Mesenteric fat pad (tissue), 1 donor: ENCODE results near the gene C19orf33. TPM values are rescaled to one million over a fixed set of nuclear protein-coding genes. Genes with fewer than 3 reads are reported as not detected.
"Not testable (repeated sequence)": the region's sequence is repeated elsewhere in the genome, so short reads cannot be mapped to it uniquely, and the experiment has no call there.

ENCODE experiments used
- DNase-seq: peaks from one replicate; pipeline ENCODE4 v3.0.0-alpha.2; 2020; ENCODE audit warnings: low spot score
- long read RNA-seq: library from polyadenylated mRNA; unstranded; transcript quantifications from one replicate; pipeline ENCODE4 v2.0.0, GENCODE V29; 2020
- total RNA-seq: library from RNA; stranded (reverse); fragmentation: NEBNext Ultra II Directional; extraction: Animal tissue kit (Norgen Biotek cat#: 25700); gene quantifications from one replicate; pipeline ENCODE4 v1.2.1, GENCODE V29; 2021
- donor health status: DM: yes; HTN: yes; CAD: no.

C19orf33 gene
- 2.2 TPM for total RNA-seq
- long read RNA-seq: 0 reads

DNA sequence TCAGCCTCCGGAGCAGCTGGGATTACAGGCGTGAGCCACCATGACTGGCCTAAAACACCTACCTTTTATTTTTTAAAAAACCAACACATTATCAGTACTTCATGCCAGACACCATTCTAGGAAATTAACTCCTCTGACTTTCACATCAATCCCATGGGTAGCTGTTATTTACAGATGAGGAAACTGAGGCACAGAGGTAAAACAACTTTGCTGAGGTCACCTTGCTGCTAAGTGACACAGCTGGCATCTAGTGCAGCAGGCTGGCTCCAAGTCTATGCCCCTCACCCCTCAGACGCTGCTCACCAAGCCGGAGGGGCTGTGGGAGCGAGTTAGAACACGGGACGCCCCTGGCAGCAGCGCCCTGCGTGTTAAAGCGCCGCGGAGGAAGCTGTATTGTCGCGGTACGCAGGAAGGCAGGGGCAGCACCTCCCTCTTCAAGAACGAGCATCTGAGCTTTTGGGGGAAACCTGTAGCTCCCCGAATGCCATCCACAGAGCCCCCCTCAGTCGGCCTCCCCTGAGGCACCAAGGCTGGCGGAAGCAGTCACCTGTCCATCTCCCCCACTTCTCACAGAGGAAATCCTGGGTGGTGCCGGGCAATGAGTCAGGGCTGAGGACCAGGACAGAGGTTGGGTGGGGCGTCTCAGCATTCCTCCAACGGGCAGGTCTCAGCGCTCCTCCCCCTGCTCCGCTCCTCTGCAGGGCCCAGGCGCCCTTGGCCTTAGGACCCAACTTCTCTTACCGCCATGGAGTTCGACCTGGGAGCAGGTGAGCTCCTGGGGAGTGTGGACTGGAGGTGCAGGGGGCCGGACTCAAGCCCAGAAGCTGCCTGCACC, at the start of gene C19orf33:
C19orf33 (plus strand) TSS at position 735 of the 835 bp plus-strand sequence; CDS start at position 746, 11 bp downstream.
- DNase-seq: no peak

DNA sequence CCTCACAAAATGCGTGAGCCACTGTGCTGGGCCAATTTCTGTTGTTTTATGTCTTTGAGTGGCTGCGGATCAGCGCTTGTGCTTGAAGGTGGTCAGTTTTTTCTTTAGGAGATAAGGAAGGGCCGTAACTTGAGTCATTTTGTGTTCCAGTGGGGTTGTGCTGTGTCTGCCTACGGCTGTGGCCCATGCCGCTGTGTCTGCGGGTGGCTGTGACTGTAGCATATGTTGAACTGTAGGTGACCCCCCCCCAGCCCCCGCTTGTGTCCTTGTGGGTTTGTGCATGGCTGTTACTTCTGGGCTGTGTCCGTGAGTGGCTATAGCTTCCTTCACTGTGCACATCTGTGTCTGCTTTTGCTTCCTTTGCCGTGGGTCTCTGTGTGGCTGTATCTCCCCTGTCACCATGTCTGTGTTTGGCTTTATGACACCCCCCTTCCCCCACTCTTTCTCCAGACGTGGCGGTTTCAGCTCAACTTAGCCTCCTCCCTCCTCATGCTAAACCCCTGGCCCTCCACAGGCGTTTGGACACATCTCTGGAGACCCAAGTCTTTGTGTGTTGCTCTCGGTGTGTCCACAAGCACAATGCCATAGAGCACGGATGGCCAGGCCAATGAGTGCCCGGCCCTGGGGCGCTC, 48.6 kb upstream of the C19orf33 start:
- DNase-seq: no peak

DNA sequence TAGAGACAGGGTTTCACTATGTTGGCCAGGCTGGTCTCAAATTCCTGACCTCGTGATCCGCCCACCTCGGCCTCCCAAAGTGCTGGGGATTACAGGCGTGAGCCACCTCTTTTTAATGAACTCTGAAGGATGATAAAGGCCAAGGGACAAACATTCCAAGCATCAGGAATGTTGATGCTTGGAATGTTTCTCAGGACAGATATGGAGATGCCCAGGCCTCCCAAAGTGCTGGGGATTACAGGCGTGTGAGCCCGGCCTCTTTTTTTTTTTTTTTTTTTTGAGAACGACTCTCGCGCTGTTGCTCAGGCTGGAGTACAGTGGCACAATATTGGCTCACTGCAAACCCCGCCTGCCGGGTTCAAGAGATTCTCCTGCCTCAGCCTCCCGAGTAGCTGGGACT, 42.1 kb upstream of the C19orf33 start:
- not testable (repeated sequence) for DNase-seq

DNA sequence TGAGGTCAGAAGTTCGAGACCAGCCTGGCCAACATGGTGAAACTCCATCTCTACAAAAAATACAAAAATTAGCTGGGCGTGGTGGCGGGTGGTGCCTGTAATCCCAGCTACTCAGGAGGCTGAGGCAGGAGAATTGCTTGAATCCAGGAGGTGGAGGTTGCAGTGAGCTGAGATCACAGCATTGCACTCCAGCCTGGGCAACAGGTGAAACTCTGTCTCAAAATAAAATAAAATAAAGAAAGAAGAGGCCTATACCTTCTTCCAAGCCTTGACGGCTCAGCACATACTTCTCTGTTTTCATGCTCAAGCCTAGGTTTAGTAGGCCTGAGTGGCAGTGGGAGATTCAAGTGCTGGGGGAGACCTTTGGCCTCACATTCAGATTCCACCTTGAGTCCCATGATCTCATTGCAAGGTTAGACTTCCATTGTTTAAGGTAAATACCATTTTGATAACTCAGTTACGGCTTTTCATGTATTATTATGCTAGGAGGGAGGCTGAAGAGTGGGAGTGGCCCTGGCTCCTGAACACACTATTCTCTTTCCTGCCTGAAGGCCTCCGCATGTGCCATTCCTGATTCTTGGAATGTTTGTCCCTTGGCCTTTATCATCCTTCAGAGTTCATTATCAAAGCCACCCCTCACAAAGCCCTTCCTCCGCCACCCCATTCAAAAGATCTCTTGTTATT, 41.3 kb upstream of the C19orf33 start:
- no peak for DNase-seq

DNA sequence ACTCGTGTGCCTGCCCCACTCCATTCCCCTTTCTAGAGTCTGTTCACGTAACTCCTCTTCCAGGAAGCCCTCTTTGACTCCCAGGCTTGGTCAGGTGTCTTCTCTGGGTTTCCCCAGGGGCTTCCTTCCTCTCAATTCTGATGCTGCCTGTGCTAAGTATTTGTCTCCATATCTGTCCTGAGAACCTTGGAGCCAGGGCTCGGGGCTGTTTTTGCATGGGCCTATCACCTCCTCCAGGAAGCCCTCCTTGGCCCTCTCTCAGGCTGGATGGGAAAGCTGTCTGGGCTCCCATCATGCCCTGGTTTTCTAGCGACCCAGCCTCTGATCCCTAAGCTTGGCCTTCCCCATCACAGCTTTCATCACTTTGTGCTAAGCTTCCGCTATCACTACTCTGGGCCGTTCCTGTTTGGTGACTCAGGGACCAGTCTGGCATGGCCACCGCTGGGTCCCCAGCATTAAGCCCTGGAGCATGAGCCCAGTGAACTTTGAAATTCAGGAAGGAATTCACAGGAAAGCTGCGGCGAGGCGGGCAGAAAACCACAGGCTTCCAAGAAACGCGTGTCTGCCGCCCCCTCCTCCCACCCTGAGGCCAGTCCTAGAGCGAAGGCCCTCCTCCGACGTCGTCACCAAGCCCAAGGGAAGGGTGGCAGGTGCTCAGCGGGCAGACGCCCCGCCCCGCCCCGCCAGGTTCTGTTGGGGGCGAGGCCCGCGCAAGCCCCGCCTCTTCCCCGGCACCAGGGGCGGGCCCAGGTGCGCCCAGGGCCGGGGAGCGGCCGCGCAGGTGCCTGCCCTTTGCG, 40.2 kb upstream of the C19orf33 start:
- no peak for DNase-seq

DNA sequence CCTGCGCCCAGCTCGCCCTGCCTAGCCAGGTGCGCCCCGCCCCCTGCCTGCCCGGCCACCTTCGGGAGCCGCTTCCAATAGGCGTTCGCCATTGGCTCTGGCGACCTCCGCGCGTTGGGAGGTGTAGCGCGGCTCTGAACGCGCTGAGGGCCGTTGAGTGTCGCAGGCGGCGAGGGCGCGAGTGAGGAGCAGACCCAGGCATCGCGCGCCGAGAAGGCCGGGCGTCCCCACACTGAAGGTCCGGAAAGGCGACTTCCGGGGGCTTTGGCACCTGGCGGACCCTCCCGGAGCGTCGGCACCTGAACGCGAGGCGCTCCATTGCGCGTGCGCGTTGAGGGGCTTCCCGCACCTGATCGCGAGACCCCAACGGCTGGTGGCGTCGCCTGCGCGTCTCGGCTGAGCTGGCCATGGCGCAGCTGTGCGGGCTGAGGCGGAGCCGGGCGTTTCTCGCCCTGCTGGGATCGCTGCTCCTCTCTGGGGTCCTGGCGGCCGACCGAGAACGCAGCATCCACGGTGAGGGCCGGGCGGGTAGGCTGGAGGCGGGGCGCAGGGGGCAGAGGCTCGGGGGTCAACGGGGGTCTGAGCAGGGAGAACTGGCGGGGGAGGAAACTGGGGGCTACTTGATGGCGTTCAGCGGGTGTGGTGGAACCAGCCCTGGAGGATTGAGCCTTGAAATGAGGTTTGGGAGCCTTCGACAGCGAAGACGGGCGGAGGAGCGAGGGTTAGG, 39.4 kb upstream of the C19orf33 start, which contains the start of gene SPINT2:
SPINT2 (plus strand) TSS at position 88 of the 727 bp plus-strand sequence; CDS start at position 408, 320 bp downstream.
- no peak for DNase-seq

DNA sequence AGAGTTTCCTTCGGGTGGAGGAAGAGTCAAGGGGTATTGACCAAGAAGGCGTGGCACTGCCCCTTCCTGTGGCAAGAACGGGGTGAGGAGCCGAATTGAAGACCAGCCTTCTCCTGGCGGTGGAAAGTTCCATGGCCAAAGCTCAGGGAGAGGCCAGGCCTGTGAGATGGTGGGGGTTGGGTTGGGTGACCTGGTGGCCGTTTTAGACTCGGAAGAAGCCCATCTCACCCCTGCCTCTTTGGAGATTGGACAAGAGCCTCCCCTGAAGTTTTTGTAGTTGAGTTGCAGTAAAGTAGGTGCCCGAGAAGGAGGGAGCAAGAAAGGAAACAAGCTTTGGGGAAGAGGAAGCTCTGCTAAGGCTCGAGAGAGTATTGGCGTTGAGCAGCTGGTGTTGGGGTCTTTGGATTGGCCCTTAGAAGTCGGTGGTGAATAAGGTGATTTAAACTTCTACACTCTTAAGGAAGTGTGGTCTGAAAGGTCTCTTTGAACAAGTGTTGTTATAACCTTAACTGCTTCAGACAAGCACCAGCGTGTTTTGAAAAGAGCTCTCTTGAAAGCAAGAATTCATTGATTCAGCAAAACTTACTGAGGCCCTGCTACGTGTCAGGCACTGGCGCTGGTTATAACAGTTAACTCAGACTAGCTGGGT, 38.7 kb upstream of the C19orf33 start:
- DNase-seq: no peak

DNA sequence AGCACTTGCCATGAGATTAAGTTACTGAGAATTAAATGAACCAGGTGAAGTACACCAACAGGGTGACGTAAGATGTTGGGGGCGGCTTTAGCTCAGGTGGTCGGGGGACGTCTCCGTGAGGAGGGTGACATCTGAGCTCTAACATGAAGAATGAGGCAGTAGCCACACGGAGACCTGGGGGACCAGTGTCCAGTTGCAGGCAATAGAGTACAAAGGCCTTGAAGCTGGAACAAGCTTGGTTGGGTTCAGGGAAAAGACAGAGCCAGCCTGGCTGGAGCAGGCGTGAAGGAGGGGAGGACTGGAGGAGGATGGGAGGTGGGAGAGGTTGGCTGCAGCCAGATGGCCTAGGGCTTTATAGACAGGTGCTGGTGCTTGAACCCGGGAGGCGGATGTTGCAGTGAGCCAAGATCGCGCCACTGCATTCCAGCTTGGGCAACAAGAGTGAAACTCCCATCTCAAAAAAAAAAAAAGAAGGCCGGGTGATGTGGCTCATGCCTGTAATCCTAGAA, 38.1 kb upstream of the C19orf33 start:
- DNase-seq: no peak

DNA sequence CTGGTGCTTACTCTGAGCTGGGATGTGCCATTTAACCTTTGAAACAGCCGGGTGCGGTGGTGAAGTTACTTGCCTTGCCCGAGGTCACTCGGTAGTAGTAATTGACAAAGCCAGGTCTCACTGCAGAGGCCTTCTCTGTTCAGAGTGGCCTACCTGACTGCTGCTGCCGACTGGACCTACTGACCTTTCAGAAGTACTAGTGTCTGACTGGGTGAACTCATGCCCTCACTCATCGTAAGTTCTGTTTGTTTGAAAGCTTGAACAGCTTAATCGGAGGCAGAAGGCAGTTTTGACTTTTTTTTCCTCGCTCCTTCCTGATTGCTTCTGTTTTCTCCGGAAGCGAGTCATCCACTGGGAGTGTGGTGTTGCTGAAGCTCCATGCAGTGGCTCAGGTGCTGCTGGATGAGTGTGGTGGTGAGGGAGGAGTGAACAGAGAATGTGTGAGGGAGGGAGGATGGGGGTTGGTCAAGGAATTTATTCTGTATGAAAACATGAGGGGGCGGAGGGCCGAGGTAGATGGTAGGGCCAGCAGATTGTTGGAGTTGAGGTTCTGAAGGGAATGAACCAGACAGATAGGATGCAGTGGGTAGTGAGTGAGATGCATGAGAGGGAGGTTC, 37.0 kb upstream of the C19orf33 start:
- no peak for DNase-seq

DNA sequence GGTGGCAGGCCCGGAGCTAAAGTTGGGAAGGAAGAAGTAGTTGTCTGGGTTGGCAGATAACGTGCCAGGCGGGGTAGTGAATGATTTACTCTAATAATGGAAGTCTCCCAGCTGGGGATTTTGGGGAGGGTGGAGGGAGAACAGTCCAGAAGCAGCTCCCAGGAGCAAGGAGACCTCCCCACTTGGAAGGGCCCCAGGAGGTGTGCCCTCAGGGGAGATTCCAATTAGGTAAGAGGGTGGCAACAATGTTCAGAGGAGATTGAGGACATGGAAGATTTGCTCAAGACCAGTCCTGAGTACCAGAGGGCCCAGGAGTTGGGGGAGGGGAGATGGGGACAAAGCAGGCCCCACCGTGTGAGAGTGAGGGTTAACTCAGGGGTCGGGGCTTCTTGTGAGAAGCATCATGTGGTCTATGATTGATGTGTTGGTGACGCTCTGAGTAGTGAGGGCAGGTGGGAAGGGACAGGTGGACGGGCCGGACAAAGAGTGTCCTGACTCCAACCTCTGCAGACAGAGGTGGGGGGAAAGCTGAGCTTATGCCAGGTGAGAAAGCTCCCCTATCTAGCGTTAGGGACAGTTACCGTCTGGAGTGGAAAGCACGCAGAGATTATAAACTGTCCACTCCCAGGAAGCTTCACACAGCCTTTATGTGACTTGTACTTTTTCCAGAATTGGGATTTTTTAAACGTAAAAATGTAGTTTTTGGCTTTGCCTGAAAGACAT, 36.1 kb upstream of the C19orf33 start:
- DNase-seq: no peak

DNA sequence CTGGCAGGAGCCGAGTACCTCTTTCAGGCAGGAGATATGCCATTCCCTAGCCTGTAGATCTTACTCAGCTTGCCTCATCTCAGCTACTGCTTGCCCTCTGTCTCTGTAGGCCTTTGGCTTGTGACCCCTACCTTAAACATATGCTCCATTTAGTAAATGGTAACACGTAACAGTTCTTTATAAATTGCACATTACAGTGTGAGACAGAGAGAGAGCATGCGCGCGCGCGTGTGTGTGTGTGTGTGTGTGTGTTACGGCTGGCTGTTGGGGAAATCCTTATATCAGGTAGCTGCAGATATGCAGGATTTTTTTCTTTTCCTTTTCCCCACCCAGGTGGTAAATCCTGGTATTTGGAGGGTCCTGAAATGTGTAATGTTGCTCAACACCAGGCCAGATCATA, 35.5 kb upstream of the C19orf33 start:
- DNase-seq: no peak

DNA sequence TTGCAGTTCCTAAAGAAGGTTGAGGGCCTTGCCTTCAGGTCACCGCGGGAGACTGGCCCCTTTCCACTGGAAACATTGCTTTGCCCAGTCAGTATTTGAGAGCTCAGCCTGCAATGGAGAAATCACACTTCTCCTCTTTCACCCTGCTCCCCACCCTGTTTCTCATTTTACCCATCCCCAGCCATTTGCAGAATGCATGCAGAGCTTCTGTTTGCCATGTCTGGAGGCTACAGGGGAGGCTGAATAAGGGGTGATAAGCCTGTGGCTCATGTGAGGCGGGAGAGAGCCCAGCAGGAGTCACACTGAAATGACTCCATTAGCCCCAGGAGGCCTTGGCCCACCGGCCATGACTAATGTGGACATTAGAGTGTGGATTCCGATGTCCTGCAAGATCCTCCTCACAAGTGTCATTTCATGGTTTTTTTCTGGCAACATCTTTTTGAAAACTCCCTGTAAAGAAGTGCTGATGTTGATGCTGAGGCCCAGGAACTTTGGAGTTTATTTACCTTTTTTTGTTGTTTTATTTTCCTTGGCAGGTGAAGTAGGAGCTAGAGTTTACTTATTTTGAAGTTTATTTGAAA, 33.4 kb upstream of the C19orf33 start:
- DNase-seq: no peak

DNA sequence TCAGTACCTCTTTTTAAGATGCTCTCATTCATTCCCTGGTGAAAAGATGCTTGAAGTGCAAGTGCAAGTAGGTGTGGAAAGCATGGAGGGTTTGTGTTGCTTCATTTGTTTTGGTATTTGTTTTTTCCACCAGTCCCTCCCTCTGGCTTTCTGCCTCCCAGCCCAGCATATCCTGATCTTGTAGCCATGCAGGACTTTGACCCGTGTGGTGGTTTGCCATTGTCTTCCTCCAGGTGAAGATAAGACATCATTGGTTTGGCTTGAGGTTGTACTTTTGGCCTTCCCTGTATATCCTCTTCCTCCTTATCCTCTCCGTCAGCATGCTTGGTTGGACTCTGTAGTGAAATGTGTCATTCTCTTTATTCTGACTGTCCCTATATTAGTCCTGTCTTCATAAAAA, 30.6 kb upstream of the C19orf33 start:
- no peak for DNase-seq

DNA sequence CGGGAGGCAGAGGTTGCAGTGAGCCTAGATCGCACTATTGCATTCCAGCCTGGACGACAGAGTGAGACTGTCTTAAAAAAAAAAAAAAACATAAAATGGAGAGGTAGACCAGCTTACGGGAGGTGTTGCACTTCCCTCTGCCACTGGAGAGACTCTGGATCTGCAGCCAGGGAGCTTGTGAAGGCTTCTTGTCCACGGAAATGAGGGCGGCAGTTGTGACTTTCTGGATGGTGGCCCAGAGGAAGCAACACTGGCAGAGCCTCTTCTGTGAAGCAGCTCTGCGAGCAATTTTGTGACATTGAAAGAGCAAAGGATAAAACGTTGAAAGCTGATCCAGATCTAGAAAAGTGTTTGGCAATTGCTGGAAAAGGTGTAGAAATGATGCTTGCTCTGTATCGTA, 29.3 kb upstream of the C19orf33 start:
- DNase-seq: no peak

DNA sequence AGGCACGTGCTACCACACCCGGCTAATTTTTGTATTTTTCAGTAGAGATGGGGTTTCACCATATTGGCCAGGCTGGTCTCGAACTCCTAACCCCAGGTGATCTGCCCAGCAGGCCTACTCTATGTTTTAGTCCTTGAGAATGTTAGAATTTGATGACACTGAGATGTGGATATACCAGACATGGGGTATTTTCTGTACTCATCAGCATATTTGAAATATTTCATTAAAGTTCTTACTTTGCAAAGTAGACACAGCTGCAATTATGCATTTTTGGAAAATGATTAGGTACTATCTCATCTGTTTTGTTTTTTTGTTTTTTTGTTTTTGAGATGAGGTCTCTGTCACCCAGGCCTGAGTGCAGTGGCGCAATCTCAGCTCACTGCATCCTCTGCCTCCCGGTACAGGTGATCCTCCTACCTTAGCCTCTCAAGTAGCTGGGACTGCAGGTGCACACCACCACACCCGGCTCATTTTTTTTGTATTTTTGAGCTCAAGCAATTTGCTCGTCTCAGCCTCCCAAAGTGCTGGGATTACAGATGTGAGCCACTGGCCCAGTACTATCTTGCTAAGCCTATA, 27.0 kb upstream of the C19orf33 start:
- no peak for DNase-seq

DNA sequence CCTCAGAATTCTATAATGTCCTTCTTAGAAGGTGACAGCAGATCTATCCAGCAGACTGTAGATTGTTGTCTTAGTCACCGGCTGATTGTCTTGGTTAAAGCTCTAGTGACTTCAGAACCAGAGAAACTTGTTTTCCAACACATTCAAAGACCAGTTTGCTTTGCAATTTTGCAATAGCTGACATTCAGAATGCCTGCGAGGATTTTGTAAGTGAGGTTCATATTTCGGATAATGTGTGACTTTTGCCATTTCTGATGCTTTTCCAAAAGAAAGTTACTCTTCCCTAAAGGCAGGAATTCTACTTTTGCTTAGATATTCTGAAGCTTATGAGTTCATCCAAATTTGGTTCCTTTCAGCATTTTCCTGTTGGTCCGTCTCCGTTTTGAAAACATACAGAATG, 26.5 kb upstream of the C19orf33 start:
- DNase-seq: no peak

DNA sequence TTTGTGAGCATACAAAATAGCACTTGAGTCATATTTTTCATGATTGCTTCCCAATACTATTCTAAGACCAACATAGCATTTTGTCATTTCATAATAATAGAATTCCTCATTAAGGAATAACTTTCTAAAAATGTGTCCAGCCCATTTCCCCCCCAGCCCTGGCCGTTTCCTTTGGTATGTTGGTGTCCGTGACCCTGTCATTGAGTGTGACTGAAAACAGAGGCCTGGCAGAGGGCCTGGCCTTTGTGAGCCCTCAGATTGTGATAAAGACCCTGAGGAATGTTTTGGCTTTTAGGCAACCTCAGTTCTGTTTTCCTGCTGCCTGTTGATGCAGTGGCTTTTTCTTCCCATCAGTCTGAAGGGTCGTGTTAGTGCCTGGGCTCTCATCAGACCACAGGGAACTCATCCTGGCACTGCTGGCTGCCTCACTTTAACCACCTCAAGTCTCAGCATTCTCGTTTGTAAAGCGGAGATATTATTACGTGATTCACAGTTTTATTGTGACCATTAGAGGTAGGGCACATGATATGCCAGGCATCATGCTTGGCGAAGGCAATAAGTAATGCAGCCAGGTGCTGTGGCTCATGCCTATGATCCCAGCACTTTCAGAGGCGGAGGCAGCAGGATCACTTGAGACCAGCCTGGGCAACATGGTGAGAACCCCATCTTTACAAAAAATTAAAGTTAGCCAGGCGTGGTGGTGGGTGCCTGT, 25.9 kb upstream of the C19orf33 start:
- no peak for DNase-seq
